Stimulated activated CD4-positive, alpha-beta T cell treated with anti-CD3 and anti-CD28 coated beads, Interleukin-1b, Interleukin-23, amount 100 ng/mL, for 24 hours (primary cell): Measurements from ENCODE around the gene ZNF274.
"Not testable (repeated sequence)": the region's sequence is repeated elsewhere in the genome, so short reads cannot be mapped to it uniquely, and the experiment has no call there.

ENCODE experiments used
- DNase-seq, 4 experiments: peaks; one replicate each; pipeline ENCODE4 v3.0.0-alpha.2; 2020; ENCODE audit warnings: low read depth in 4 of 4, low spot score in 1 of 4

Gene ZNF274

GRCh38 chr19:58209577-58209976, 26.7 kb downstream of the ZNF274 start:
- DNase-seq = no peak

DNA sequence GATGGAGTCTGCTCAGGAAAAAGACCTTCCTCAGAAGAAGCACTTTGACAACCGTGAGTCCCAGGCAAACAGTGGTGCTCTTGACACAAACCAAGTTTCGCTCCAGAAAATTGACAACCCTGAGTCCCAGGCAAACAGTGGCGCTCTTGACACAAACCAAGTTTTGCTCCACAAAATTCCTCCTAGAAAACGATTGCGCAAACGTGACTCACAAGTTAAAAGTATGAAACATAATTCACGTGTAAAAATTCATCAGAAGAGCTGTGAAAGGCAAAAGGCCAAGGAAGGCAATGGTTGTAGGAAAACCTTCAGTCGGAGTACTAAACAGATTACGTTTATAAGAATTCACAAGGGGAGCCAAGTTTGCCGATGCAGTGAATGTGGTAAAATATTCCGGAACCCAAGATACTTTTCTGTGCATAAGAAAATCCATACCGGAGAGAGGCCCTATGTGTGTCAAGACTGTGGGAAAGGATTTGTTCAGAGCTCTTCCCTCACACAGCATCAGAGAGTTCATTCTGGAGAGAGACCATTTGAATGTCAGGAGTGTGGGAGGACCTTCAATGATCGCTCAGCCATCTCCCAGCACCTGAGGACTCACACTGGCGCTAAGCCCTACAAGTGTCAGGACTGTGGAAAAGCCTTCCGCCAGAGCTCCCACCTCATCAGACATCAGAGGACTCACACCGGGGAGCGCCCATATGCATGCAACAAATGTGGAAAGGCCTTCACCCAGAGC, 29.6 kb downstream of the ZNF274 start:
- DNase-seq = no peak

- no peak for DNase-seq
Measured at GRCh38 chr19:58213075-58213369, 30.2 kb downstream of the ZNF274 start.

DNA sequence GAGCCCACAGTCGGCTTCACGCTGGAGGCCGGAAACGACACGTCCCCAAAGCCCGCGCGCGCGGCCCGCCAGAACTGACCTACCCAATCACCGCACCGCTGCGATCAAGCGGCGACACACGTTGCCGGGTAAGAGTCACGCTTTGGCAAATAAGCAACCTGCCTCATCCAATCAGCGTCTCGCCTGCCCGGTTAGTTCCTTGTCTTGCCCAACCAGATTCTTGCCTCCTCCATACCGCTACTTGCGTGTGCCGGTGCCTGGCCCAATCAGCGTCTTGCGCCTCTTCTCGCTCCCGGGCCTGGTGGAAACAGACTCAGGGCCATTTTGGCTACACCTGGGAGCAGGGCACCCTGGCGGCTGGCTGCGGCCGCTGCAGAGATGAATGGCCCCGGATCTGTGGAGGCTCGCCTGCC, 34.2 kb downstream of the ZNF274 start:
- DNase-seq = no peak

GRCh38 chr19:58217607-58218391, 34.9 kb downstream of the ZNF274 start:
- DNase-seq = no peak

DNA sequence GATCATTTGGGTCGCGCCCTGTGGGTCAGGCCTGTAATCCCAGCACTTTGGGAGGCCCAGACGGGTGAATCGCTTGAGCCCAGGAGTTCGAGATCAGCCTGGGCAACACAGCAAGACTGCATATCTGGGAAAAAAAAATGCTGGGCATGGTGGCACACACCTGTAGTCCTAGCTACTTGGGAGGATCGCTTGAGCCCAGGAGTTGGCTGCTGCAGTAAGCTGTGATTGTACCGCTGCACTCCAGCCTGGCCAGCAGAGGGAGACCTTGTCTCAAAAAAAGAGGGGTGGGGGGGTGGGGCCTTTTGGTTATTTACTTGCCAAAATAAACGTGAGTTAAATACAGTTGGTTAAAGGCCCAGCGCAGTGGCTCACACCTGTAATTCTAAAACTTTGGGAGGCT, 36.0 kb downstream of the ZNF274 start:
- DNase-seq = peak in 2 of 4 experiments; percentile 1 to 7

DNA sequence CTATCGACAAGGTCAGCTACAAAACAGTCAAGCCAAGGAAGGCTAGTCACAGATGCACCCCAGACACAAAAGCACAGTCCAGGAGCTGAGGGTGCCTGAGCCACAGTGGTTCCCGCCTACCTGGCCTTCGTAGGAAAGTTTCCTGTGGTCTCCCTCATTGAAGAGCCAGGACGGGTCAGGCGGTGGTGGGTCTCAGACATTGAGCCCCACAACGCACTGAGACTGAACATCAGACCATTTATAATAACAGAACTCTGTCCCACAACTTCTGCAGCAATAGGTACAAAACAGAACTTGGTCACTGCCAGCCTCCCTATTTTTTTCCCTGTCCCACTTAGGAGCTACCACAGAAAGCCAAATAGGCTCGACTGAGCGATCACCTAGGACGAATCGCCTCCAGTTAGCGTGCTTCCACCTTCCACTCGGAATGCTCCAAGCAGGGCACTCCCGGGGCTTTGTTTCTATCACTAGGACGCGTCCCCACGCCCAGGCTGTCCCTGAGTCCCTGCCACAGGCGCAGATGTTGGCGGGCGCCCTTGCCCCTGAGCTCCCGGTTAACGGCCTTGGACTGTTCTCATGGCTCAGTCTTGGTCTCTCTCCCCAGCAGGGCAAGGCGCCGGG, 45.2 kb downstream of the ZNF274 start:
- DNase-seq = no peak

DNA sequence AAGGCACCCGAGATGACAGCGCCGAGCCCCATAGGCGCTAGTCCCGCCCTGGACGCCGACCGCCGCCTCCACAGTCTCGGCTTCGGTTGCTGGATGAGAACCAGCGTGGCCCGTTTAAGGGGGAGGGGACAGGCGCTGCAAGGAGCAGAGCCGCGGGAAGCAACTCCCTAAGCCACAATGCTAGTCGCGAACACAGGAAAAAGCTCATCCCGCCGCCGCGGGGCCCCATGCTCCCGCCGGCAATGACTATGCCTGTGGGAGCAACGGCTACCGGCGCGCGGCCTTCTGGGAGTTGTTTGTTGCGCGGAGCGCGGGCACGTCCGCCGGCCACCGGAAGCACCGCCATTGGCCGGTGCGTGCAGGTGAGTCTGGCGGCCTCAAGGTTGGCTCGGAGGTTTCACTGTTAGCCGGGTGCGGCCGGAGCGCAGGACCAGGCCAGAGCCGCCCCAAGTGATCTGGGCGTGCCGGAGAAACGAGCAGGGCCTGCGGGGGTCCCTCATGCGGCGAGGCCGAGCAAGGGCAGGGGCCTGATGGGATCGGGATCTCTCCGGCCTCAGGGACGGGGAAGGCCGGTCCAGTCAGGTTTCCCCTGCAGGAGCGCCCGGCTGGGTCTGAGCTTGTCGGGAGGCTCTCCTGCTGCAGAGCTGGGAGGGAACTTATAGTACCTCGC, 45.9 kb downstream of the ZNF274 start, which contains the start of gene ZNF544:
Gene ZNF544, plus strand, starts transcription at position 330 of the 670 bp plus-strand sequence. CDS start 15,110 bp downstream, outside the sequence.
- peak in 3 of 4 experiments; percentile 42 to 76 (median 59) for DNase-seq

DNA sequence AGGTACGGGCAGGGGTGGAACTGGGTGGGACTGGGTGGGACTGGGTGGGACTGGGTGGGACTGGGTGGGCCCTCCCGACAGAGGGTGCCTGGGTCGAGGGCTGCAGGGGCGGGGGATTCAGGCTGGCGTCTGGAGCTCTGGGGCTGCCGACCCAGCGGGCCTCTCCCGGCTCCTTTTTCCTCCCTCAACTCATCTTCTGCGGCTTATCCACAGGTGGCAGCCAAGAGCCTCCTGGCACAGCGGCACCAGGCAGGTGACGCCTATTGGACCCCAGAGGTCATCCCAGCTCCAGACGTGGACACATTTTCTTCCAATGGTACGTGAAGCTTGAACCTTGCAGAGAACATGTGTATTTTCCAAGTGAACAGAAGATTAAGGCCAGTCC, 46.4 kb downstream of the ZNF274 start:
- peak in 1 of 4 experiments; percentile 5 for DNase-seq

DNA sequence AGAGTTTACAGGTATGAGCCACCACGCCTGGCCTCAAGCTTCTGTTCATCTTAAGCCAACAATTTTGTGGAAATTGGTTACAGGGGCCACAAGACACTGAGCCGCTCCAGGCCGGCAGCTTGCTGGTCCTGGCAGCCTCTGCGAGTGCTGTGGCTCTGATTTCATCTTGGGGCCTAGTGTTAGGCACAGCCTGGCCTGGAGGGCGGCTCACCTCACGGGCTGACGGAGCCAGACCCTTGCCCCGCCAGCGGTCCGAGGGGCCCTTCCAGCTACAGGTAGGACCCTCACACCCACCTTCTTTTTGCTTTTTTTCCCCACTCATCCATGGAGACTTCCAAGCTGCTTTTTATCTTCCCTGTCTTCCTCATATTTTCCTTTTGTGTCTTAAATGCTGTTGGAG, 54.5 kb downstream of the ZNF274 start:
- no peak for DNase-seq

- no peak for DNase-seq
Measured at GRCh38 chr19:58243351-58243750, 60.5 kb downstream of the ZNF274 start.

GRCh38 chr19:58248886-58249285, 66.0 kb downstream of the ZNF274 start:
- DNase-seq = no peak

DNA sequence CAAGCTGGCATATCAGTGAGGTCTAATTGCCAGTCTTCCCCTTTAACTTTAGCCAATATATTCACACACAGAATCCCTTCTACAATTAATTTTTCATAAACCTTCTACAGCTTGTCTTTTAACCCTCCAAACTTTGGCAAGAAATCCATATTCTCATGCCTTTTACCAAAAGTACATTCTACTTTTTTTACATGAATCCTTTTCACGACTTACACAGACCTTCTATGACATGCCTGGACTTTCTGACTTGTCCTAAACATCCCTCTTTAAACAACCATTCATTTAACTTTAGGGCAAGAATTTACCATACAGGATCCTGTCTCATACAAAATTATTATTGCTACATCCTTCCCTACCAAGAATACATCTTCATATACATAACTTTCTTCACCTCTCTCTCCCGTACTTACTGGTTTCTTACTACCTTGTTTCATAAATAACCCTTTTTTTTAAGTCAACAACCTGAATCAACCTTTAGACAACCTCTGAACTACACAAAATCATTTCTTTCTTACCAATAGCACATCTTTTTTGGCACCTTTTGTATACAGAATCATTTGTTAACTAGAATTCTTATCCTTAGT, 69.3 kb downstream of the ZNF274 start:
- no peak for DNase-seq

DNA sequence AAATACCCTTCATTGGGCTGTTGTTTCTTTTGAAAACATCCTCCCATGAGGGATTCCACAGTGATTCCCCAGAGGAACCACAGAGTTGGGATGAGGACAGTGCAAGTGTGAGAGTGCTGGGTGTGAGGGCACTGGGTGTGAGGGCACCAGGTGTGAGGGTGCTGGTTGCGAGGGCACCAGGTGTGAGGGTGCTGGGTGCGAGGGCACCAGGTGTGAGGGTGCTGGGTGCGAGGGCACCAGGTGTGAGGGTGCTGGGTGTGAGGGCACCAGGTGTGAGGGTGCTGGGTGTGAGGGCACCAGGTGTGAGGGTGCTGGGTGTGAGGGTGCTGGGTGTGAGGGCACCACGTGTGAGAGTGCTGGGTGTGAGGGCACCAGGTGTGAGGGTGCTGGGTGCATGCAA, 75.4 kb downstream of the ZNF274 start:
- DNase-seq = not testable (repeated sequence)

DNA sequence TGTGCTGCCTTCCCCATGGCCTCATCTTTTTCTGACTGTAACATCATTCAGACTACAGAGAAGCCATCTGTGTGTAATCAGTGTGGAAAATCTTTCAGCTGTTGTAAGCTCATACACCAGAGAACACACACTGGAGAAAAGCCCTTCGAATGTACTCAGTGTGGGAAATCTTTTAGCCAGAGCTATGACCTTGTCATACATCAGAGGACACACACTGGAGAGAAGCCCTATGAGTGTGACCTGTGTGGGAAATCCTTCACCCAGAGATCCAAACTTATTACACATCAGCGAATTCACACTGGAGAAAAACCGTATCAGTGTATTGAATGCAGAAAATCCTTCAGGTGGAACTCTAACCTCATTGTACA, 78.7 kb downstream of the ZNF274 start:
- no peak for DNase-seq

GRCh38 chr19:58261968-58262921, 79.4 kb downstream of the ZNF274 start:
- no peak for DNase-seq

- DNase-seq = no peak
Measured at GRCh38 chr19:58262922-58263296, 80.0 kb downstream of the ZNF274 start.
